GM23248 (cell line): ENCODE results near the gene RPS6KA6. TPM values are rescaled to one million over a fixed set of nuclear protein-coding genes. Genes with fewer than 3 reads are reported as not detected.

ENCODE experiments used
- DNase-seq: peaks from one replicate; pipeline ENCODE4 v3.0.0-alpha.2; 2015
- H2AFZ ChIP-seq: fragments of 200-600 bp; sonication (generic); 2 replicates; pipeline ENCODE4 v1.6.1; 2016; ENCODE audit warnings: antibody characterized with exemption
- H3F3A ChIP-seq: fragments of 200-600 bp; sonication (generic); 2 replicates; pipeline ENCODE4 v1.6.1; 2016; ENCODE audit warnings: mild to moderate bottlenecking, antibody characterized with exemption, mixed run types; ENCODE audit not compliant: insufficient read depth
- H3K27ac ChIP-seq: fragments of 200-600 bp; sonication (generic); 2 replicates; pipeline ENCODE4 v1.5.1; 2016; ENCODE audit warnings: mild to moderate bottlenecking
- H3K27me3 ChIP-seq: fragments of 200-600 bp; sonication (generic); replicated peaks from 2 replicates; pipeline ENCODE4 v1.6.1; 2016; ENCODE audit warnings: mild to moderate bottlenecking; ENCODE audit not compliant: insufficient read depth
- H3K36me3 ChIP-seq: fragments of 200-600 bp; sonication (generic); 2 replicates; pipeline ENCODE4 v1.6.1; 2016; ENCODE audit warnings: low read depth, mild to moderate bottlenecking
- H3K4me1 ChIP-seq: fragments of 200-600 bp; sonication (generic); 2 replicates; pipeline ENCODE4 v1.6.1; 2016; ENCODE audit warnings: mild to moderate bottlenecking; ENCODE audit not compliant: insufficient read depth
- H3K4me2 ChIP-seq: fragments of 200-600 bp; sonication (generic); one replicate; pipeline ENCODE4 v1.6.1; 2016; ENCODE audit warnings: mild to moderate bottlenecking; ENCODE audit not compliant: unreplicated experiment
- H3K4me3 ChIP-seq: fragments of 200-600 bp; sonication (generic); 2 replicates; pipeline ENCODE4 v1.5.1; 2016; ENCODE audit warnings: mild to moderate bottlenecking
- H3K79me2 ChIP-seq: fragments of 200-600 bp; sonication (generic); 2 replicates; pipeline ENCODE4 v1.6.1; 2016; ENCODE audit warnings: mild to moderate bottlenecking; ENCODE audit not compliant: insufficient read depth
- H3K9ac ChIP-seq: fragments of 200-600 bp; sonication (generic); 2 replicates; pipeline ENCODE4 v1.6.1; 2016; ENCODE audit warnings: mild to moderate bottlenecking
- H3K9me2 ChIP-seq: fragments of 200-600 bp; sonication (generic); 2 replicates; pipeline ENCODE4 v1.6.1; 2016; ENCODE audit warnings: mixed run types, mild to moderate bottlenecking, moderate library complexity; ENCODE audit not compliant: insufficient read depth
- H3K9me3 ChIP-seq: fragments of 200-600 bp; sonication (generic); one replicate; pipeline ENCODE4 v1.6.1; 2017; ENCODE audit warnings: low read depth
- H4K20me1 ChIP-seq: fragments of 200-600 bp; sonication (generic); 2 replicates; pipeline ENCODE4 v1.6.0; 2016; ENCODE audit not compliant: insufficient read depth
- EZH2 ChIP-seq: fragments of 200-600 bp; sonication (generic); IDR thresholded peaks from 2 replicates; pipeline ENCODE4 v1.6.1; 2018; ENCODE audit warnings: antibody characterized with exemption, mild to moderate bottlenecking; ENCODE audit not compliant: insufficient read depth, poor library complexity, severe bottlenecking
- EZH2phosphoT487 ChIP-seq: fragments of 200-600 bp; sonication (generic); IDR thresholded peaks from 2 replicates; pipeline ENCODE4 v1.6.1; 2018; ENCODE audit warnings: antibody characterized with exemption, moderate library complexity, mild to moderate bottlenecking, low read depth; ENCODE audit not compliant: insufficient read depth
- WGBS, 2 experiments: methylation state at CpG; one replicate each; pipeline ENCODE4 v1.1.6; 2015 to 2017; ENCODE audit warnings: low lambda C conversion rate in 2 of 2, low coverage in 1 of 2; ENCODE audit errors: missing lambda C conversion rate in 2 of 2; 5-methylcytosine and 5-hydroxymethylcytosine counted together
- in situ Hi-C: fragments of 300-500 bp; cut with MboI; formaldehyde crosslinking; loops from 2 replicates; pipeline ENCODE4 v1.15.0; 2020
- microRNA-seq: library from miRNA; unstranded; fragments of <30 nt; microRNA quantifications from one replicate; pipeline ENCODE4, GENCODE V29; 2016; ENCODE audit warnings: borderline number of aligned reads
- polyA plus RNA-seq: library from polyadenylated mRNA; unstranded; fragments of >200 nt; fragmentation: Nextera tagmentation; extraction: Ambion mirVana; gene quantifications from 2 replicates; pipeline ENCODE4 v1.2.1, GENCODE V29; 2016
- small RNA-seq: library from RNA; depleted of rRNA; stranded (forward); fragments of <200 nt; gene quantifications from one replicate; pipeline ENCODE3, GENCODE V24; 2014; ENCODE audit warnings: low read depth, low replicate concordance
- total RNA-seq: library from RNA; depleted of rRNA; stranded (reverse); fragments of >200 nt; shearing (Covaris generic); gene quantifications from 2 replicates; pipeline ENCODE4 v1.2.3, GENCODE V29; 2014

The RPS6KA6 gene
- total and polyA plus RNA-seq, 2 experiments from 2014 or later: 1.4 to 5.4 TPM

DNA sequence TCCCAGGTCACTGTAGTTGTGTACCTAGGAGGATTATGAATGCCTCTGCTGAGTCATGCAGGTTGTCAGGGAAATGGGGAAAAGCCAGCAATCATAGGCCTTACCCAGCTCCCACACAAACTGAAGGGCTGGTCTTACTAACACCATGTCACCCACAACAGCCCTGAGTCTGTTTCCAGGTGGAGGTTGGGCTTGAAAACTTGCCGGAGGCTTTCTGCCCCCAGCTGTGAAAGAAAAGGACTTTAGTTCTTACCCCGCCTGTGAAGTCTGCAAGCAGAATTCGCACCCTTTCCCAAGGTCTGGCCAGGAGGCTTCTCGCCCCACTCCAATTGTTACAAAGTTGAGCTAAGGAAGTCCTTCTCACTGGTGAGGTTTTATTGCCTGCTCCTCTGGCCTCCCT, 143.9 kb downstream of the RPS6KA6 start:
- no peaks in the 10 kb centered on the region for H3K36me3 ChIP-seq
- no peaks in the 10 kb centered on the region for H3K79me2 ChIP-seq
- WGBS, 2 experiments: 55 to 62% methylated on average over 2 to 4 of the region's 4 CpGs
- in situ Hi-C loops: no loop called here
- TF ChIP-seq EZH2phosphoT487 (no peak), EZH2 (no peak)
- no peaks in the 10 kb centered on the region for H3K27me3 ChIP-seq
- no peaks in the 10 kb centered on the region for H3K9me2 ChIP-seq
- H4K20me1 ChIP-seq: no peaks in the 10 kb centered on the region
- no peak overlapping the region for H3K4me3 ChIP-seq
- H3K9ac ChIP-seq: no peak overlapping the region
- H3K4me1 ChIP-seq: no peaks in the 10 kb centered on the region
- no peak for DNase-seq
- no peak overlapping the region for H2AFZ ChIP-seq
- H3K27ac ChIP-seq: no peak overlapping the region
- H3F3A ChIP-seq: no peaks in the 10 kb centered on the region
- H3K4me2 ChIP-seq: no peak overlapping the region
- H3K9me3 ChIP-seq: no peaks in the 10 kb centered on the region

Small RNA genes within 50 kb of the gene (microRNA-seq; reads per million reads assigned to microRNA genes)
- not detected for gene MIR548I4

Small RNA genes within 50 kb of the gene (small RNA-seq; reads per million reads assigned to genes)
- not detected for gene MIR548I4
